Measurements from ENCODE around the gene SH3D19.

SH3D19 gene

GRCh38 chr4:151226004-151226932 lies 99.1 kb downstream of the SH3D19 start:
- no peak for DNase-seq

- DNase-seq: no peak
Observed at GRCh38 chr4:151223465-151223864, 101.9 kb downstream of the SH3D19 start.

GRCh38 chr4:151219948-151220347 lies 105.5 kb downstream of the SH3D19 start:
- no peak for DNase-seq

GRCh38 chr4:151219091-151219490 lies 106.3 kb downstream of the SH3D19 start:
- no peak for DNase-seq

GRCh38 chr4:151218343-151218742 lies 107.1 kb downstream of the SH3D19 start:
- DNase-seq: no peak

- no peak for DNase-seq
Observed at GRCh38 chr4:151217326-151217725, 108.1 kb downstream of the SH3D19 start.

GRCh38 chr4:151215295-151215694 lies 110.1 kb downstream of the SH3D19 start:
- DNase-seq: no peak

- DNase-seq: no peak
Observed at GRCh38 chr4:151207868-151208267, 117.5 kb downstream of the SH3D19 start.

GRCh38 chr4:151207186-151207585 lies 118.2 kb downstream of the SH3D19 start:
- no peak for DNase-seq

GRCh38 chr4:151206241-151207005 lies 119.0 kb downstream of the SH3D19 start:
- DNase-seq: no peak

- DNase-seq: no peak
Observed at GRCh38 chr4:151205722-151206121, 119.7 kb downstream of the SH3D19 start.

- no peak for DNase-seq
Observed at GRCh38 chr4:151204925-151205524, 120.4 kb downstream of the SH3D19 start.

- DNase-seq: no peak
Observed at GRCh38 chr4:151202851-151203455, 122.5 kb downstream of the SH3D19 start.

GRCh38 chr4:151202381-151202780 lies 123.0 kb downstream of the SH3D19 start:
- no peak for DNase-seq

- no peak for DNase-seq
Observed at GRCh38 chr4:151199319-151200190, 125.8 kb downstream of the SH3D19 start.

- no peak for DNase-seq
Observed at GRCh38 chr4:151198748-151199147, 126.7 kb downstream of the SH3D19 start.

GRCh38 chr4:151197247-151197646 lies 128.2 kb downstream of the SH3D19 start:
- DNase-seq: no peak

GRCh38 chr4:151195801-151196200 lies 129.6 kb downstream of the SH3D19 start:
- no peak for DNase-seq

GRCh38 chr4:151193414-151193813 lies 132.0 kb downstream of the SH3D19 start:
- DNase-seq: no peak

- no peak for DNase-seq
Observed at GRCh38 chr4:151192556-151193235, 132.7 kb downstream of the SH3D19 start.

Data from NK-92 treated with Interleukin-12 subunit alpha and Interleukin-12 subunit beta, amount 100 ng/mL, for 24 hours (cell line).